Hepatocyte (in vitro differentiated cells): ENCODE measurements around the gene B4GALT5. TPM values are rescaled to one million over a fixed set of nuclear protein-coding genes. Genes with fewer than 3 reads are reported as not detected.
A peak's percentile ranks its signal among the peaks of the same experiment; 100 is the strongest.

Source experiments
- DNase-seq: peaks from one replicate; pipeline ENCODE4 v3.0.0-alpha.2; 2016; ENCODE audit warnings: low spot score
- H2AFZ ChIP-seq: fragments of 200-600 bp; sonication (generic); 2 replicates; pipeline ENCODE4 v1.6.0; 2016; ENCODE audit warnings: antibody characterized with exemption, mild to moderate bottlenecking
- H3K27ac ChIP-seq: fragments of 200-600 bp; sonication (generic); 2 replicates; pipeline ENCODE4 v1.5.1; 2016; ENCODE audit warnings: mild to moderate bottlenecking
- H3K27me3 ChIP-seq: fragments of 200-600 bp; sonication (generic); 2 replicates; pipeline ENCODE4 v1.6.1; 2016
- H3K36me3 ChIP-seq: fragments of 200-600 bp; sonication (generic); replicated peaks from 2 replicates; pipeline ENCODE4 v1.5.1; 2016; ENCODE audit warnings: low read depth; ENCODE audit not compliant: insufficient read depth
- H3K4me1 ChIP-seq: fragments of 200-600 bp; sonication (generic); 2 replicates; pipeline ENCODE4 v1.5.1; 2016; ENCODE audit warnings: mild to moderate bottlenecking, moderate library complexity; ENCODE audit not compliant: insufficient read depth
- H3K4me2 ChIP-seq: fragments of 200-600 bp; sonication (generic); 2 replicates; pipeline ENCODE4 v1.6.0; 2016
- H3K4me3 ChIP-seq: fragments of 200-600 bp; sonication (generic); 2 replicates; pipeline ENCODE4 v1.5.1; 2016; ENCODE audit warnings: mild to moderate bottlenecking
- H3K79me2 ChIP-seq: fragments of 200-600 bp; sonication (generic); 2 replicates; pipeline ENCODE4 v1.6.0; 2017; ENCODE audit warnings: mild to moderate bottlenecking
- H3K9me2 ChIP-seq: fragments of 200-600 bp; sonication (generic); replicated peaks from 2 replicates; pipeline ENCODE4 v1.6.0; 2017; ENCODE audit warnings: mild to moderate bottlenecking; ENCODE audit not compliant: insufficient read depth
- H3K9me3 ChIP-seq: fragments of 200-600 bp; sonication (generic); 2 replicates; pipeline ENCODE4 v1.5.1; 2016; ENCODE audit warnings: low read depth, mild to moderate bottlenecking
- H4K20me1 ChIP-seq: fragments of 200-600 bp; sonication (generic); 2 replicates; pipeline ENCODE4 v1.6.0; 2016; ENCODE audit warnings: mild to moderate bottlenecking; ENCODE audit not compliant: insufficient read depth, poor library complexity, severe bottlenecking
- CTCF ChIP-seq: fragments of 200-600 bp; sonication (generic); IDR thresholded peaks from 2 replicates; pipeline ENCODE4 v1.5.1; 2016; ENCODE audit warnings: antibody characterized with exemption, mild to moderate bottlenecking; ENCODE audit not compliant: poor library complexity
- EZH2 ChIP-seq: fragments of 200-600 bp; sonication (generic); IDR thresholded peaks from 2 replicates; pipeline ENCODE4 v1.6.1; 2016; ENCODE audit warnings: antibody characterized with exemption, mild to moderate bottlenecking, borderline replicate concordance
- EZH2phosphoT487 ChIP-seq: fragments of 200-600 bp; sonication (generic); IDR thresholded peaks from one replicate; pipeline ENCODE4 v1.6.1; 2018; ENCODE audit warnings: antibody characterized with exemption, mild to moderate bottlenecking, low read depth, moderate library complexity; ENCODE audit not compliant: unreplicated experiment, severe bottlenecking
- WGBS: methylation state at CpG from one replicate; pipeline ENCODE4 v1.1.6; 2016; ENCODE audit warnings: low lambda C conversion rate; ENCODE audit errors: missing lambda C conversion rate; 5-methylcytosine and 5-hydroxymethylcytosine counted together
- polyA plus RNA-seq: library from polyadenylated mRNA; unstranded; fragments of >200 nt; fragmentation: Nextera tagmentation; extraction: Ambion mirVana; gene quantifications from 2 replicates; pipeline ENCODE4 v1.2.1, GENCODE V29; 2016
- total RNA-seq: library from RNA; depleted of rRNA; stranded (reverse); fragments of >200 nt; gene quantifications from 2 replicates; pipeline ENCODE4 v1.2.3, GENCODE V29; 2014

The B4GALT5 gene
- total and polyA plus RNA-seq, 2 experiments from 2014 or later, result 12.9 to 41.8 TPM

- H3K9me3 ChIP-seq, result no peaks in the 10 kb centered on the region
- no peaks in the 10 kb centered on the region for H3K79me2 ChIP-seq
- H4K20me1 ChIP-seq, result no peaks in the 10 kb centered on the region
- TF ChIP-seq CTCF (no peak), EZH2phosphoT487 (no peak), EZH2 (no peak)
- H3K27me3 ChIP-seq, result no peaks in the 10 kb centered on the region
- no peaks in the 10 kb centered on the region for H3K9me2 ChIP-seq
- H3K27ac ChIP-seq, result peak overlapping the region; percentile 86
- H3K4me3 ChIP-seq, result no peak overlapping the region
- H3K4me2 ChIP-seq, result no peak overlapping the region
- H3K4me1 ChIP-seq, result peaks cover 29% of the 10 kb centered on the region
- no peak overlapping the region for H2AFZ ChIP-seq
- no peaks in the 10 kb centered on the region for H3K36me3 ChIP-seq
- 93% methylated on average over 8 of the region's 8 CpGs for WGBS
- no peak for DNase-seq
These were observed 123.3 kb downstream of the B4GALT5 start for GRCh38 chr20:49590163-49591017.

GRCh38 chr20:49589747-49590146, 123.9 kb downstream of the B4GALT5 start:
- WGBS, result 92% methylated on average over 6 of the region's 6 CpGs
- Histone ChIP-seq H2AFZ (no peak overlapping the region), H3K27me3 (no peaks in the 10 kb centered on the region), H3K9me2 (no peaks in the 10 kb centered on the region), H3K27ac (peak overlapping the region; percentile 86), H4K20me1 (no peaks in the 10 kb centered on the region), H3K4me1 (peaks cover 35% of the 10 kb centered on the region), H3K4me2 (no peak overlapping the region), H3K9me3 (no peaks in the 10 kb centered on the region), H3K36me3 (no peaks in the 10 kb centered on the region), H3K4me3 (no peak overlapping the region), H3K79me2 (no peaks in the 10 kb centered on the region)
- no peak for DNase-seq
- TF ChIP-seq EZH2, result no peak
- no peak for TF ChIP-seq CTCF

GRCh38 chr20:49587111-49587570, 126.5 kb downstream of the B4GALT5 start:
- DNase-seq, result no peak
- Histone ChIP-seq H3K4me3 (no peak overlapping the region), H4K20me1 (no peaks in the 10 kb centered on the region), H3K9me3 (no peaks in the 10 kb centered on the region), H3K79me2 (no peaks in the 10 kb centered on the region), H3K9me2 (no peaks in the 10 kb centered on the region), H3K36me3 (no peaks in the 10 kb centered on the region), H2AFZ (no peak overlapping the region), H3K27me3 (no peaks in the 10 kb centered on the region), H3K4me1 (peaks cover 46% of the 10 kb centered on the region), H3K27ac (peak overlapping the region; percentile 38), H3K4me2 (peak overlapping the region; percentile 4)
- WGBS, result 48% methylated on average over 10 of the region's 10 CpGs
- TF ChIP-seq EZH2phosphoT487 (no peak), CTCF (no peak), EZH2 (no peak)
